T-helper 1 cell treated with Interleukin-12 subunit alpha and Interleukin-12 subunit beta and Interleukin-4 antibody, amounts not matched to agents 30 μg/mL and 1 μg/mL, for 36 hours (primary cell): ENCODE measurements around the gene DIP2B.
A peak's percentile ranks its signal among the peaks of the same experiment; 100 is the strongest.

Experiments
- H3K27ac Mint-ChIP-seq: one replicate; pipeline ENCODE4 v1.8.0; 2021; ENCODE audit warnings: mild to moderate bottlenecking, mixed read lengths
- H3K27me3 Mint-ChIP-seq: one replicate; pipeline ENCODE4 v1.8.0; 2021; ENCODE audit warnings: low read depth, mixed read lengths
- H3K36me3 Mint-ChIP-seq: one replicate; pipeline ENCODE4 v1.8.0; 2021; ENCODE audit warnings: low read depth, mixed read lengths
- H3K4me1 Mint-ChIP-seq: one replicate; pipeline ENCODE4 v1.8.0; 2021; ENCODE audit warnings: low read depth, mixed read lengths
- H3K4me3 Mint-ChIP-seq: one replicate; pipeline ENCODE4 v1.8.0; 2021; ENCODE audit warnings: mild to moderate bottlenecking, moderate library complexity, mixed read lengths
- H3K9me3 Mint-ChIP-seq: one replicate; pipeline ENCODE4 v1.8.0; 2021; ENCODE audit warnings: mixed read lengths

DIP2B gene

GRCh38 chr12:50595667-50596066, 90.9 kb downstream of the DIP2B start:
- Mint-ChIP-seq H3K36me3 (peaks cover 1% of the 10 kb centered on the region), H3K4me1 (peaks cover 22% of the 10 kb centered on the region), H3K4me3 (no peak overlapping the region), H3K9me3 (no peaks in the 10 kb centered on the region), H3K27me3 (no peaks in the 10 kb centered on the region), H3K27ac (no peak overlapping the region)

- Mint-ChIP-seq H3K4me1 (peaks cover 26% of the 10 kb centered on the region), H3K36me3 (peaks cover 2% of the 10 kb centered on the region), H3K4me3 (no peak overlapping the region), H3K27ac (peak overlapping the region; percentile 49), H3K27me3 (no peaks in the 10 kb centered on the region), H3K9me3 (no peaks in the 10 kb centered on the region)
These were observed 92.7 kb downstream of the DIP2B start for GRCh38 chr12:50597200-50598195.

DNA sequence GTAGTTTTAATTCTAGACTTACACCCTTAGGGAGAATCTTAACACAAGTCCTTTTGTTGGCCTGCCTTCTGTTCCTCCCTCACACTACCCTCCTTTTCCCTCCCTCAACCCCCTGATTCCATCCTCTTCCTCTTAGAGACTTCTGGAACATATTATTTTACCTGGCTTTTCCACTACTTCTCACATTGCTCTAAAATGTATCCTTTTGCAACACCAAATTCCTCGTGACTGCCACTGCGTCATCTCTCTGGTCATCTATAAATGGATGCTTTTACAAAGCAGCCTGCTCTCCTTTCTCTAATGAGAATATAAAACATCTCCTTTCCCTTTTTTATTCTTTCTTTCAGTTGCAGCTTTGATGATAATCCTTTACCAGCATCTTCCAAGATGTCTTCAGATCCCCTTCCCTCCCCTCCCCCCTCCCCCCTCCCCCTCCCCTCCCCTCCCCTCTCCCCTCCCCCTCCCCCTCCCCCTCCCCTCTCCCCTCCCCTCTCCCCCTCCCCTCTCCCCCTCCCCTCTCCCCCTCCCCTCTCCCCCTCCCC, 93.6 kb downstream of the DIP2B start:
- Mint-ChIP-seq H3K9me3 (no peaks in the 10 kb centered on the region), H3K27ac (peak overlapping the region; percentile 5), H3K4me3 (peak overlapping the region; percentile 26), H3K4me1 (peaks cover 26% of the 10 kb centered on the region), H3K27me3 (no peaks in the 10 kb centered on the region), H3K36me3 (peaks cover 2% of the 10 kb centered on the region)

DNA sequence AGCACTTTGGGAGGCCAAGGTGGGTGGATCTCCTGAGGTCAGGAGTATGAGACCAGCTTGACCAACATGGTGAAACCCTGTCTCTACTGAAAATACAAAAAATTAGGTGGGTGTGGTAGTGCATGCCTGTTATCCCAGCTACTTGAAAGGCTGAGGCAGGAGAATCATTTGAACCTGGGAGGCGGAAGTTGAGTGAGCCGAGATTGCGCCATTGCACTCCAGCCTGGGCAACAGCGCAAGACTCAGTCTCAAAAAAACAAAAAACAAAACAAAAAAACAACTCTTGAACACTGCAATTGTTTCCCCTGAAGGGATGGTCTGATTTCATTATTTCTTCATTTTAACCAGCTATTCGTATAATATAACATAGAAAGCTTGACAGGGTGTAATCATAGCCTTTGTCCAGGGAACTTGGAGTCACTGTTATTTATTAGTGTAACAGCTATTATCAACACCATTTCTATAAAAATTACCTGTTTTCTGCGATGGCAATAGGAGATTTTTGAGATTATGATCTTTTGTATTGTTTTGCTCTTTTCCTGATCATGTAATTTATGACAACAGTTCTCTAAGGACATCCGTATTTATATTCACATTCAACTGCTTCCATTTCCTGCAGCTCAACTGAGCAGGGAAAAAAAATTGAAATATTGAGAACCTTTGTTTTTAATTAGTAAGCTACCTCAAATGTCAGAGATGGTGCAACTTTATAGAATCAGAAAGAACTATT, 94.7 kb downstream of the DIP2B start:
- Mint-ChIP-seq H3K27ac (no peak overlapping the region), H3K9me3 (no peaks in the 10 kb centered on the region), H3K4me1 (peaks cover 26% of the 10 kb centered on the region), H3K27me3 (no peaks in the 10 kb centered on the region), H3K36me3 (peaks cover 2% of the 10 kb centered on the region), H3K4me3 (no peak overlapping the region)

DNA sequence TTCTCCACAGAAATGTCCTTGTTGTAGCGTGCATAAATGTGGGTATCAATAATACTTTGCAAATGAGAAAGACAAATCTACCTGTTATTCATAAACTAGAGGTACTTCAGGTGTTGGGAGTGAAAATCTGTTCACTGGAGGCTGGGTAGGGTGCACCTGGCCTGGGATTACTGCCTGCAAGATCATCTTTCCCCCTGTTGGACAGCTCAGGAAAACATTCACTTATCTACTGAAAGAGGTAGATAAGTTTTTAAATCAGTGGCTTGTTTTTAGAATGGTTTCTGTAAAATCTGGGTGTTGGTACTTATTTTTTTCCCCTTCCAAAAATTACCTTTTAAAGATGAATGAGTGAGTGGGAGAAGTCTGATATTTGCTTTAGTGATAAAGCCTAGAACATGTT, 95.6 kb downstream of the DIP2B start:
- Mint-ChIP-seq H3K27ac (no peak overlapping the region), H3K4me1 (peaks cover 26% of the 10 kb centered on the region), H3K9me3 (no peaks in the 10 kb centered on the region), H3K4me3 (no peak overlapping the region), H3K27me3 (no peaks in the 10 kb centered on the region), H3K36me3 (peaks cover 2% of the 10 kb centered on the region)

GRCh38 chr12:50603817-50604639, 99.2 kb downstream of the DIP2B start:
- Mint-ChIP-seq H3K27ac (no peak overlapping the region), H3K4me3 (no peak overlapping the region), H3K4me1 (peaks cover 17% of the 10 kb centered on the region), H3K27me3 (no peaks in the 10 kb centered on the region), H3K9me3 (no peaks in the 10 kb centered on the region), H3K36me3 (peaks cover 2% of the 10 kb centered on the region)

- H3K27ac Mint-ChIP-seq = no peak overlapping the region
- H3K4me1 Mint-ChIP-seq = peaks cover 19% of the 10 kb centered on the region
- no peak overlapping the region for H3K4me3 Mint-ChIP-seq
- no peaks in the 10 kb centered on the region for H3K27me3 Mint-ChIP-seq
- peaks cover 2% of the 10 kb centered on the region for H3K36me3 Mint-ChIP-seq
- no peaks in the 10 kb centered on the region for H3K9me3 Mint-ChIP-seq
These were observed 99.8 kb downstream of the DIP2B start for GRCh38 chr12:50604640-50604920.

GRCh38 chr12:50606675-50607375, 102.0 kb downstream of the DIP2B start:
- Mint-ChIP-seq H3K27ac (no peak overlapping the region), H3K36me3 (no peaks in the 10 kb centered on the region), H3K4me3 (no peak overlapping the region), H3K27me3 (no peaks in the 10 kb centered on the region), H3K9me3 (no peaks in the 10 kb centered on the region), H3K4me1 (peaks cover 4% of the 10 kb centered on the region)

- H3K4me1 Mint-ChIP-seq = peaks cover 4% of the 10 kb centered on the region
These were observed 104.6 kb downstream of the DIP2B start for GRCh38 chr12:50609292-50609874.

GRCh38 chr12:50610171-50610570, 105.4 kb downstream of the DIP2B start:
- H3K36me3 Mint-ChIP-seq = no peaks in the 10 kb centered on the region
- H3K4me1 Mint-ChIP-seq = peaks cover 4% of the 10 kb centered on the region
- H3K9me3 Mint-ChIP-seq = no peaks in the 10 kb centered on the region
- H3K27ac Mint-ChIP-seq = no peak overlapping the region
- H3K4me3 Mint-ChIP-seq = no peak overlapping the region
- H3K27me3 Mint-ChIP-seq = no peaks in the 10 kb centered on the region

More at GRCh38 chr12:50609292-50609874, 104.6 kb downstream of the DIP2B start:
- Mint-ChIP-seq H3K9me3 (no peaks in the 10 kb centered on the region), H3K27ac (no peak overlapping the region), H3K36me3 (no peaks in the 10 kb centered on the region), H3K4me3 (no peak overlapping the region), H3K27me3 (no peaks in the 10 kb centered on the region)

- no peak overlapping the region for H3K4me3 Mint-ChIP-seq
- no peaks in the 10 kb centered on the region for H3K27me3 Mint-ChIP-seq
- H3K27ac Mint-ChIP-seq = no peak overlapping the region
- H3K4me1 Mint-ChIP-seq = peaks cover 4% of the 10 kb centered on the region
- H3K9me3 Mint-ChIP-seq = no peaks in the 10 kb centered on the region
- no peaks in the 10 kb centered on the region for H3K36me3 Mint-ChIP-seq
These were observed 106.4 kb downstream of the DIP2B start for GRCh38 chr12:50611021-50611744.

- Mint-ChIP-seq H3K27ac (no peak overlapping the region), H3K9me3 (no peaks in the 10 kb centered on the region), H3K4me1 (peaks cover 1% of the 10 kb centered on the region), H3K27me3 (no peaks in the 10 kb centered on the region), H3K4me3 (no peak overlapping the region), H3K36me3 (no peaks in the 10 kb centered on the region)
These were observed 108.1 kb downstream of the DIP2B start for GRCh38 chr12:50612882-50613281.

GRCh38 chr12:50613463-50613862, 108.7 kb downstream of the DIP2B start:
- Mint-ChIP-seq H3K27me3 (no peaks in the 10 kb centered on the region), H3K9me3 (no peaks in the 10 kb centered on the region), H3K4me3 (no peak overlapping the region), H3K4me1 (peaks cover 1% of the 10 kb centered on the region), H3K27ac (no peak overlapping the region), H3K36me3 (no peaks in the 10 kb centered on the region)
